GM12875 (cell line): ENCODE results near the gene BTBD2.

Experiments
- H3K4me3 ChIP-seq: one replicate; pipeline ENCODE4 v1.5.1; 2011; ENCODE audit warnings: low read depth, low read length, control low read depth
- CTCF ChIP-seq: IDR thresholded peaks from 2 replicates; pipeline ENCODE4 v1.5.1; 2011; ENCODE audit warnings: low read depth, mild to moderate bottlenecking, control low read depth, inconsistent platforms, low read length, moderate library complexity, borderline replicate concordance; ENCODE audit not compliant: insufficient read depth

BTBD2 gene

GRCh38 chr19:1956868-1957492 lies 58.5 kb downstream of the BTBD2 start:
- H3K4me3 ChIP-seq = no peak overlapping the region
- no peak for TF ChIP-seq CTCF

GRCh38 chr19:1956122-1956494 lies 59.4 kb downstream of the BTBD2 start:
- TF ChIP-seq CTCF = no peak
- no peak overlapping the region for H3K4me3 ChIP-seq

- TF ChIP-seq CTCF = no peak
- H3K4me3 ChIP-seq = no peak overlapping the region
Measured at GRCh38 chr19:1955171-1956121, 60.1 kb downstream of the BTBD2 start.

GRCh38 chr19:1954532-1954933 lies 61.0 kb downstream of the BTBD2 start:
- no peak overlapping the region for H3K4me3 ChIP-seq
- TF ChIP-seq CTCF = no peak

GRCh38 chr19:1953441-1954094 lies 61.9 kb downstream of the BTBD2 start:
- no peak for TF ChIP-seq CTCF
- no peak overlapping the region for H3K4me3 ChIP-seq

GRCh38 chr19:1953037-1953436 lies 62.5 kb downstream of the BTBD2 start:
- no peak for TF ChIP-seq CTCF
- H3K4me3 ChIP-seq = no peak overlapping the region
